ENCODE data around the gene RUSC1. TPM values are rescaled to one million over a fixed set of nuclear protein-coding genes. Genes with fewer than 3 reads are reported as not detected.
A peak's percentile ranks its signal among the peaks of the same experiment; 100 is the strongest.
"Not testable (repeated sequence)": the region's sequence is repeated elsewhere in the genome, so short reads cannot be mapped to it uniquely, and the experiment has no call there.

RUSC1 gene
- total RNA-seq, 1 experiment from 2014 or later: 80.3 TPM

GRCh38 chr1:155326020-155326526 is 5.4 kb downstream of the RUSC1 start:
- H4K20me1 ChIP-seq (ENCODE audit: low read length): 0 out of 2 replicates have a peak, but pooled peaks cover 3% of the 10 kb centered on the region
- peaks cover 24% of the 10 kb centered on the region for H3K36me3 ChIP-seq (ENCODE audit: low read depth, low read length)
- peaks cover 29% of the 10 kb centered on the region for H3K79me2 ChIP-seq (ENCODE audit: low read length)
- ATAC-seq: no peak
- BruUV-seq (replicated peaks): no TSS peak
- peak overlapping the region; percentile 80 for H3K4me3 ChIP-seq (ENCODE audit: low read length)
- no peak for DNase-seq
- intact Hi-C loops (cut with micrococcal nuclease): no loop called here
- no peak for TF ChIP-seq EZH2phosphoT487 (IDR thresholded peaks at IDR 0.05; ENCODE audit: borderline replicate concordance, low read length)
- TF ChIP-seq EZH2 (IDR thresholded peaks at IDR 0.05; ENCODE audit: low read length, unreplicated experiment): no peak
- TF ChIP-seq CTCF (conservative IDR thresholded peaks at IDR 0.05; ENCODE audit: low read depth, low read length): no peak
- POLR2A ChIA-PET (ENCODE audit: unreplicated experiment): no interaction called here
- CTCF ChIA-PET: no interaction called here
- H3F3A ChIP-seq (ENCODE audit: low read length, unreplicated experiment): no peaks in the 10 kb centered on the region
- peak overlapping the region; percentile 93 for H3K4me2 ChIP-seq (ENCODE audit: low read length)
- H3K9ac ChIP-seq (ENCODE audit: low read length): no peak overlapping the region
- H3K9me3 ChIP-seq (ENCODE audit: low read length): no peaks in the 10 kb centered on the region
- no peaks in the 10 kb centered on the region for H3K27me3 ChIP-seq (ENCODE audit: low read length)
- no peak overlapping the region for H2AFZ ChIP-seq (ENCODE audit: low read length)
- no peaks in the 10 kb centered on the region for H3K9me2 ChIP-seq (replicated peaks; ENCODE audit: low read length)
- H3K27ac ChIP-seq (ENCODE audit: low read length): no peak overlapping the region
- H3K4me1 ChIP-seq (ENCODE audit: insufficient read depth, low read length): peaks cover 27% of the 10 kb centered on the region

- Histone ChIP-seq H3K4me3 (ENCODE audit: low read length) (no peak overlapping the region), H3F3A (ENCODE audit: low read length, unreplicated experiment) (no peaks in the 10 kb centered on the region), H4K20me1 (ENCODE audit: low read length) (0 out of 2 replicates have a peak, but pooled peaks cover 3% of the 10 kb centered on the region), H3K27ac (ENCODE audit: low read length) (no peak overlapping the region), H3K4me1 (ENCODE audit: insufficient read depth, low read length) (peaks cover 26% of the 10 kb centered on the region), H3K9ac (ENCODE audit: low read length) (no peak overlapping the region), H2AFZ (ENCODE audit: low read length) (no peak overlapping the region), H3K9me2 (replicated peaks; ENCODE audit: low read length) (no peaks in the 10 kb centered on the region), H3K79me2 (ENCODE audit: low read length) (peaks cover 29% of the 10 kb centered on the region), H3K9me3 (ENCODE audit: low read length) (no peaks in the 10 kb centered on the region), H3K36me3 (ENCODE audit: low read depth, low read length) (peaks cover 27% of the 10 kb centered on the region), H3K4me2 (ENCODE audit: low read length) (0 out of 2 replicates have a peak overlapping the region, but pooled peaks have one; percentile 93), H3K27me3 (ENCODE audit: low read length) (no peaks in the 10 kb centered on the region)
- ChIA-PET POLR2A (ENCODE audit: unreplicated experiment) (interaction anchor here (0.6 kb wide), 1 partner anchor 16 kb away, joined by 5 read pairs; no protein-coding TSS in a partner anchor), CTCF (no interaction called here)
- no peak for ATAC-seq
- intact Hi-C loops (cut with micrococcal nuclease): no loop called here
- no peak for DNase-seq
- no TSS peak for BruUV-seq (replicated peaks)
- TF ChIP-seq CTCF (conservative IDR thresholded peaks at IDR 0.05; ENCODE audit: low read depth, low read length) (no peak), EZH2 (IDR thresholded peaks at IDR 0.05; ENCODE audit: low read length, unreplicated experiment) (no peak), EZH2phosphoT487 (IDR thresholded peaks at IDR 0.05; ENCODE audit: borderline replicate concordance, low read length) (no peak)
Observed at GRCh38 chr1:155326631-155327037, 5.9 kb downstream of the RUSC1 start.

- Histone ChIP-seq H4K20me1 (ENCODE audit: low read length) (0 out of 2 replicates have a peak, but pooled peaks cover 3% of the 10 kb centered on the region), H3K9me2 (replicated peaks; ENCODE audit: low read length) (no peaks in the 10 kb centered on the region), H3K36me3 (ENCODE audit: low read depth, low read length) (peaks cover 27% of the 10 kb centered on the region), H3K9ac (ENCODE audit: low read length) (no peak overlapping the region), H3K9me3 (ENCODE audit: low read length) (no peaks in the 10 kb centered on the region), H3K4me1 (ENCODE audit: insufficient read depth, low read length) (peaks cover 17% of the 10 kb centered on the region; the same call in 1 of the 2 replicates), H3K79me2 (ENCODE audit: low read length) (peaks cover 29% of the 10 kb centered on the region), H3K27ac (ENCODE audit: low read length) (no peak overlapping the region), H2AFZ (ENCODE audit: low read length) (no peak overlapping the region), H3F3A (ENCODE audit: low read length, unreplicated experiment) (no peaks in the 10 kb centered on the region), H3K4me3 (ENCODE audit: low read length) (no peak overlapping the region), H3K27me3 (ENCODE audit: low read length) (no peaks in the 10 kb centered on the region), H3K4me2 (ENCODE audit: low read length) (no peak overlapping the region)
- POLR2A ChIA-PET (ENCODE audit: unreplicated experiment): no interaction called here
- CTCF ChIA-PET: no interaction called here
- intact Hi-C loops (cut with micrococcal nuclease): no loop called here
- ATAC-seq (no peak), DNase-seq (no peak)
- BruUV-seq (replicated peaks): no TSS peak
- TF ChIP-seq EZH2 (IDR thresholded peaks at IDR 0.05; ENCODE audit: low read length, unreplicated experiment) (no peak), CTCF (conservative IDR thresholded peaks at IDR 0.05; ENCODE audit: low read depth, low read length) (no peak), EZH2phosphoT487 (IDR thresholded peaks at IDR 0.05; ENCODE audit: borderline replicate concordance, low read length) (no peak)
Observed at GRCh38 chr1:155327981-155328380, 7.3 kb downstream of the RUSC1 start.

- H3F3A ChIP-seq (ENCODE audit: low read length, unreplicated experiment); H4K20me1 ChIP-seq (ENCODE audit: low read length); H3K27ac ChIP-seq (ENCODE audit: low read length); CTCF ChIA-PET; DNase-seq; H3K4me2 ChIP-seq (ENCODE audit: low read length); H3K9ac ChIP-seq (ENCODE audit: low read length); POLR2A ChIA-PET (ENCODE audit: unreplicated experiment); H3K4me3 ChIP-seq (ENCODE audit: low read length); H2AFZ ChIP-seq (ENCODE audit: low read length); H3K27me3 ChIP-seq (ENCODE audit: low read length); H3K9me3 ChIP-seq (ENCODE audit: low read length); ATAC-seq; H3K9me2 ChIP-seq (replicated peaks; ENCODE audit: low read length); intact Hi-C loops (cut with micrococcal nuclease); BruUV-seq (replicated peaks): not testable (repeated sequence)
- H3K36me3 ChIP-seq (ENCODE audit: low read depth, low read length): peaks cover 32% of the 10 kb centered on the region
- peaks cover 17% of the 10 kb centered on the region; the same call in 1 of the 2 replicates for H3K4me1 ChIP-seq (ENCODE audit: insufficient read depth, low read length)
- peaks cover 29% of the 10 kb centered on the region for H3K79me2 ChIP-seq (ENCODE audit: low read length)
Observed at GRCh38 chr1:155328856-155329255, 8.2 kb downstream of the RUSC1 start.
